Hepatocyte (in vitro differentiated cells): Measurements from ENCODE around the gene SP7.

Source experiments
- CTCF ChIP-seq: fragments of 200-600 bp; sonication (generic); IDR thresholded peaks from 2 replicates; pipeline ENCODE4 v1.5.1; 2016; ENCODE audit warnings: antibody characterized with exemption, mild to moderate bottlenecking; ENCODE audit not compliant: poor library complexity
- EZH2 ChIP-seq: fragments of 200-600 bp; sonication (generic); IDR thresholded peaks from 2 replicates; pipeline ENCODE4 v1.6.1; 2016; ENCODE audit warnings: antibody characterized with exemption, mild to moderate bottlenecking, borderline replicate concordance

GRCh38 chr12:53344487-53344823 is 8.3 kb upstream of the SP7 start:
- TF ChIP-seq EZH2 = no peak
- no peak for TF ChIP-seq CTCF
